Suprapubic skin (tissue), 4 donors: ENCODE data around the gene PLXNA2. TPM values are rescaled to one million over a fixed set of nuclear protein-coding genes. Genes with fewer than 3 reads are reported as not detected.

Experiments used
- DNase-seq, 2 donors: peaks; one replicate each; pipeline ENCODE4 v3.0.0-alpha.2; 2019; ENCODE audit warnings: low spot score in 2 of 2
- H3K27ac ChIP-seq: fragments of 200-600 bp; sonication (generic); one replicate; pipeline ENCODE4 v1.5.1; 2019
- H3K27me3 ChIP-seq: fragments of 200-600 bp; sonication (generic); one replicate; pipeline ENCODE4 v1.5.1; 2019
- H3K36me3 ChIP-seq: fragments of 200-600 bp; sonication (generic); one replicate; pipeline ENCODE4 v1.5.1; 2019
- H3K4me1 ChIP-seq: fragments of 200-600 bp; sonication (generic); one replicate; pipeline ENCODE4 v1.5.1; 2019
- H3K4me3 ChIP-seq: fragments of 200-600 bp; sonication (generic); one replicate; pipeline ENCODE4 v1.5.1; 2019; ENCODE audit warnings: mild to moderate bottlenecking
- H3K9me3 ChIP-seq: fragments of 200-600 bp; sonication (generic); one replicate; pipeline ENCODE4 v1.5.1; 2019
- CTCF ChIP-seq, 2 donors: fragments of 200-600 bp in 1 of 2; fragments of 450-650 bp in 1 of 2; sonication (generic) in 1 of 2; IDR thresholded peaks; one replicate each; pipeline ENCODE4 v1.5.1; 2016 to 2019; ENCODE audit warnings: antibody characterized with exemption in 2 of 2, mild to moderate bottlenecking in 1 of 2, moderate library complexity in 1 of 2
- EP300 ChIP-seq: sonication (generic); formaldehyde crosslinking; IDR thresholded peaks from one replicate; pipeline ENCODE4 v1.6.1; 2017; ENCODE audit warnings: antibody characterized with exemption
- POLR2A ChIP-seq, 2 donors: fragments of 450-650 bp; IDR thresholded peaks; one replicate each; pipeline ENCODE4 v1.6.1; 2017; ENCODE audit warnings: antibody characterized with exemption in 2 of 2, mild to moderate bottlenecking in 2 of 2, moderate library complexity in 2 of 2
- POLR2AphosphoS5 ChIP-seq, 3 donors: sonication (generic); formaldehyde crosslinking; IDR thresholded peaks; one replicate each; pipeline ENCODE4 v1.6.1; 2017; ENCODE audit warnings: antibody characterized with exemption in 3 of 3
- WGBS: methylation state at CpG from one replicate; pipeline ENCODE4 v1.1.5; 2018; 5-methylcytosine and 5-hydroxymethylcytosine counted together
- total RNA-seq, 4 donors: library from RNA; depleted of rRNA; stranded (reverse); fragments of >200 nt; gene quantifications; one replicate each; pipeline ENCODE4 v1.1.0, GENCODE V29; 2016

PLXNA2 gene
- total RNA-seq, 4 donors from 2014 or later = 35.3 to 53.9 (median 45.7) TPM

- no peak for TF ChIP-seq EP300
- no peak for TF ChIP-seq POLR2A (IDR thresholded peaks at IDR 0.05)
- TF ChIP-seq POLR2AphosphoS5 (IDR thresholded peaks at IDR 0.05) = no peak
- TF ChIP-seq CTCF (IDR thresholded peaks at IDR 0.05) = no peak
- no peak for DNase-seq
- H3K36me3 ChIP-seq = peaks cover 42% of the 10 kb centered on the region
- WGBS = over 99% methylated on average over 10 of the region's 10 CpGs
- no peaks in the 10 kb centered on the region for H3K9me3 ChIP-seq
- H3K4me3 ChIP-seq = no peak overlapping the region
- H3K27ac ChIP-seq = no peak overlapping the region
- H3K4me1 ChIP-seq = peaks cover 32% of the 10 kb centered on the region
- H3K27me3 ChIP-seq = no peaks in the 10 kb centered on the region
Observed at GRCh38 chr1:208033236-208033635, 210.9 kb downstream of the PLXNA2 start.

- DNase-seq = no peak
- TF ChIP-seq EP300 (no peak), POLR2AphosphoS5 (IDR thresholded peaks at IDR 0.05) (no peak), CTCF (IDR thresholded peaks at IDR 0.05) (no peak), POLR2A (IDR thresholded peaks at IDR 0.05) (no peak)
- Histone ChIP-seq H3K27me3 (no peaks in the 10 kb centered on the region), H3K4me1 (peaks cover 32% of the 10 kb centered on the region), H3K27ac (no peak overlapping the region), H3K4me3 (no peak overlapping the region), H3K36me3 (peaks cover 45% of the 10 kb centered on the region), H3K9me3 (no peaks in the 10 kb centered on the region)
- 89% methylated on average over 4 of the region's 4 CpGs for WGBS
Observed at GRCh38 chr1:208031932-208032320, 212.3 kb downstream of the PLXNA2 start.

- H3K9me3 ChIP-seq = no peaks in the 10 kb centered on the region
- H3K27ac ChIP-seq = no peak overlapping the region
- peaks cover 32% of the 10 kb centered on the region for H3K4me1 ChIP-seq
- no peak for DNase-seq
- no peak for TF ChIP-seq CTCF (IDR thresholded peaks at IDR 0.05)
- TF ChIP-seq EP300 = no peak
- H3K27me3 ChIP-seq = no peaks in the 10 kb centered on the region
- H3K36me3 ChIP-seq = peaks cover 45% of the 10 kb centered on the region
- 80% methylated on average over 9 of the region's 10 CpGs for WGBS
- no peak overlapping the region for H3K4me3 ChIP-seq
Observed at GRCh38 chr1:208031316-208031931, 212.8 kb downstream of the PLXNA2 start.

DNA sequence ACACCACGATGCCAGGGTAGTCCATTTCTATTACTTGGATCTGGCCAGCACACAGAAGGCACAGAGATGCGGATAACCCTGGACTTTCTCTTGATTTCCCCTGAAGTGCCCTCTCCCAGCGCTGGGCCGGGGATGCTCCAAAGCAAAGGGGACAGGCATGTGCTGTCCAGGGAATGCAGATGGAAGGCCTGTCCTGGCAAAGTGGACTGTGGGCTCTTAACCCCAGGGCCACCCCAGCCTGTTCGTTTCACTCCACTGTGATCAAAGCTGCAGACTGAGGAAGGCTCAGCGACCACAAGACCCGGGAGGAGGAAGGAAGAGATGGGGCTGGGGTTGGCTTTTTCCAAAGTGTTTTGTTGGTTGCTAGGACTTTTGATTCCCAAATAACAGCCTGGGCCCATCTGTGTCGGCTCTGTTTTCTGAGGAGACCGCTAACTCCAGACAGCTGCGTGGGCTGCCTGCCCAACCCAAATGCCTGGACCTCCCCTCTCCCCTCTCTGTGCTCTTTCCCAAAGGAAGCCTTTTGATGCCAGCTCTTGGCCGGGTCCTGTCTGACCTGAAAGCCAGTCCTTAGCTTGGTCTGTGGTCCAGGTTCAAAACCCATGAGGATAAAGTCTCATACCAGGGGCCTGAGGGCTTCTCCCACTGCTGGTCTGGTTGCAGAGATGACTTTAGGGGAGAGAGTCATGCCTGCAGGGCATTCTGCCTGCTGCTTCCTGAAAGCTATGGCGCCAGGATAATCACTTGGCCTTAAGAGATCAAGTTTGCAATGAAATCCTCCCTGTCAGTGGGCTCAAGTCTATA lies 213.7 kb downstream of the PLXNA2 start:
- Histone ChIP-seq H3K36me3 (peaks cover 43% of the 10 kb centered on the region), H3K4me1 (peaks cover 32% of the 10 kb centered on the region), H3K9me3 (no peaks in the 10 kb centered on the region), H3K27me3 (no peaks in the 10 kb centered on the region), H3K4me3 (no peak overlapping the region), H3K27ac (peak overlapping the region; percentile 47)
- 50% methylated on average over 11 of the region's 12 CpGs for WGBS
- no peak for DNase-seq
- no peak for TF ChIP-seq POLR2AphosphoS5 (IDR thresholded peaks at IDR 0.05)
- no peak for TF ChIP-seq CTCF (IDR thresholded peaks at IDR 0.05)
- TF ChIP-seq POLR2A (IDR thresholded peaks at IDR 0.05) = no peak
- TF ChIP-seq EP300 = no peak

DNA sequence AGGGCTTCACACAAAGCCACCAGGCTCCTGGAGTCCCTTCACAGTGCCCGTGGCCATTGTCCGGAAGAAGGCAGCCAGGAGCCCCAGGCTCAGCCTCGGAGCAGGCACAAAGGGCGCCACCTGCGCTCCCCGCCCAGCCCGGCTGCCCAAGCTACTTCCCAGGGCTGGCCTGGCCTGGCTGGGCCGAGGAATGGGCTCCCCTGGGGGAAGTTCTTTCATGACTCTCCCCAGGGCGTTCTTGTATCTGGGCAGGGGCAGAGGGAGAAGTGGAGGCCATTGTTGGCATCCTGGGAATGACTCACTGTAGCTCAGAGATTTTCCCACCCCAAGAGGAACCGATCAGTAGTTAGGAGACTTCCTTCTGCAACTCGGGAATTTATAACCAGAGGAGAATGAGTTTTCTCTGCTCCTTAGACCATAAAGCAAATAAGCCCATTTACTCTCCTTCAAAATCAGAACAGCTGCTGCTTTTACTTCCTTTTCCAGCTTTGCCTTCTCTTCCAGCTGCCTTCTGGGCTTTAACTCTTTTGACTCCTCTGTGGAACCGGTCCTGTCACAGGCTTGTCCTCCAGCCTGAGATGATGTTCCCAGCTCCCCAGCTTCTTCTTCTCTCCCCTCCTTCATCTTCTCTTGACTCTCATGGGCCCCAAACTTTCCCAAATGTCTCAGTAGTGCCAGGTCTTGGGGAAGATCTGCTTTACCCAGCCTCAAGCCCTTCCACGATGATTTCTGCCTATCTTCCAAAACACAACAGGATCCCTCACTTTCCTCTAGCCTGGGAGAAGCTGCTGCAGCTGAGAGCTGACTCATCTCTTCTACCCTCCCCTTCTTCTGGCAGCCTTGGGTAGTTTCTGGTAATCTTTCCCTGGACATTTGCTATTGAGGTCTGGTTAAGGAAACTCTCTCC lies 214.6 kb downstream of the PLXNA2 start:
- H3K27ac ChIP-seq = peak overlapping the region; percentile 47
- DNase-seq = no peak
- 49% methylated on average over 6 of the region's 13 CpGs for WGBS
- H3K27me3 ChIP-seq = no peaks in the 10 kb centered on the region
- H3K36me3 ChIP-seq = peaks cover 43% of the 10 kb centered on the region
- H3K4me3 ChIP-seq = no peak overlapping the region
- no peaks in the 10 kb centered on the region for H3K9me3 ChIP-seq
- peaks cover 32% of the 10 kb centered on the region for H3K4me1 ChIP-seq
- TF ChIP-seq EP300 = no peak
